HG03565 (cell line): ENCODE data around the gene RBMS3.

Experiments
- ATAC-seq: cut with Tn5 transposase; IDR thresholded peaks from one replicate; pipeline ENCODE4 v1.9.1; 2021; ENCODE audit warnings: mild to moderate bottlenecking, moderate library complexity; ENCODE audit not compliant: unreplicated experiment

The RBMS3 gene

DNA sequence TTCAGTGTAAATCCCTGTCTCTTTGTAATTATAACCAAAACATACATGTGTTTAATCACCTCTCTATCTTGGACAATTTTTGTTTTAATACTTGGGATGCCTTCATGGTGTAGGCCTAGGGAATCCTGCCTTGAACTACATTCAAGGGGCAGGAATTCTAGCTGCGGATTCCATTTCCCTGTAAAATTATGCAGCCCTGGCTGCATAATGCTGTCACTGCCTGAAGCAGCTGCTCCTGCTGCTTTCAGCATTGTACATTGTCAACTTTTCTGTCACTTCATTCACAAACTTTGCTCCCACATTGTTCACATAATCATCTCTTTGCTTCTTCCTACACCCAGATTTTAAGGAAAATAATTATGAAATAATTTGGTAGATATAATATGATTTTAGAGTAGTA is 638.7 kb downstream of the RBMS3 start:
- ATAC-seq = no peak

DNA sequence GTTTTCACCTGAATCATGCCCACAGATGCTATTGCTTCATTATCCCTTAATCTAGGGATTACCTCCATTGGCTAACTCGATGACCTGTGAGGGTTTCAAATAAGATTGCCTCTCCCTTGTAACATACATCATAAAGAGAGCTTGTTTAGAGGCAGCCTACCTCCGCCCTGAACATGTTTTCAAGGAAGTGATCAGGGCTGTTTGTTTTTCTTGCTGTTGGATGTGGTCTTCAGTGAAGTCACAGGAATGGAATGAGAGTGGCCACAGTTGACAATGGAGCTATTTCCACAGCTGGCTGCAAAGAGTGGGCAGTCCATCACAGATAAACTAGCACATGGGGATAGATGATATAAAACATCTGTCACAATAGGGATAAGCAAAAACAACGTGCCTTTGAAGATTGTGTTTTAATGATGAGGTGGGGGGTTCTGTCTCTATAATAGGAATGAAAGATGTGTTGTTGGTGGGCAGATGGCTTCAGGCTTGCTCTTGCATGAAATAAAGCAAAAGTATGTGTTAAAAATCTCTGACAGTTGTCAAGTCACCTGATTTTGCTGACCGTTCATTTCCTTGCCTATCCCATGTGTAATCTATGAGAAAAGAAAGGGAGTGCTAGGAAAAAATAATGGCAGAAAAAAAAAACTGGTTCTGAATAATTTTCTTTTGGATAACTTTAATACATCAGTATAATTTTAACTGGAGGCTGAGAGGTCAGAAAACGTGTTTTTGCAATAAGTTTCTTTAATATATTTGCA is 642.3 kb downstream of the RBMS3 start:
- no peak for ATAC-seq

DNA sequence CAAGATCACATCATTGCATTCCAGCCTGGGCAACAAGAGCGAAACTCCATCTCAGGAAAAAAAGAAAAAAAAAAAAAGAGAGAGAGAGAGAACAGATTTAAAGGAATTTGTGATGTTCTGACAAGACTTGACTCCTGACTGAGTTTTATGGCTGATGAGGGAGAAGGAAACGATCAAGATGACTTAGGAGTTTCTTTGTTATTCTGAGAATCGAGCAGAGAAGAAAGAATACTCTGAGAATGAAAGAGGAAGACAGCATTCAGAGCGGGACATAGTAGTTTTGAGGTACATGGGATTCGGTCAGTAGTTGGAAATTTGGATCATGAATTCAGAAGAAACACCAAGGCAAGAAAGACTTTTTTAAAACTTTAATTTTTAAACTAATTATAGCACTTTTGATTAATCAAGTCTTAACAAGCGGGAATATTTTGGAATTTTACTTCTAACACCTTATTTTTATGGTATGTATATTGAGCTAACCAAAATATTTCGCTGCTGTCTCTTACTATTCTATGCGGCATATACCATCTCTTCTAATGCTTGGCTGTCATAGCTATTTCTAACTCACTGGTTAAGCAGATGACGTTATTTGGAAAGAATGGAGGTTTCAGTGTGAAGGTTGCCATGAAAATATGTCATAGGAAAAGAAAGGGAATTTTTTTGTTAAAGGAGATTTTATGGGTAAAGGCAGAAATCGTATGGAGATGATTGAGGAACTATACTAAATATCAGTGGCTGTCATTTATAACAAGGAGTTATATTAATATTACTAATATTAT is 644.1 kb downstream of the RBMS3 start:
- no peak for ATAC-seq

DNA sequence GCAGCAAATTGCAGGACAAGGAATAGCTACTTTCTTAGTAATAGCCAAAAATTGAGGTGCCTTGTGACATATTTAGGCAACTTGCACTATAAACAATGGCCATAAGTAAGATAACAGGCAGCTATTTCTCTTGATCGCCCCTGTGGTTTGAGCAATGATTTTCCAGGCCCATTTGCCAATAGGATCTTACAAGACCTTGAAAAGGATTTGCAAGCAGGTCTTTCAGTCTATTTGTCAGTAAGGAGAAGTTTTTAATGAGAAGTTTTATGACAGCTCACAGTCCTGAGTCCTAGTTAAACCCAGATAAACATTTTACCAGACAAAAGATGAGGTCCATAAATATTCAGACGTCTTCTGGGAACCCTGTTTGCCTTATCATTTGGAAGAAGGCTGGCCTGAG is 645.5 kb downstream of the RBMS3 start:
- no peak for ATAC-seq

DNA sequence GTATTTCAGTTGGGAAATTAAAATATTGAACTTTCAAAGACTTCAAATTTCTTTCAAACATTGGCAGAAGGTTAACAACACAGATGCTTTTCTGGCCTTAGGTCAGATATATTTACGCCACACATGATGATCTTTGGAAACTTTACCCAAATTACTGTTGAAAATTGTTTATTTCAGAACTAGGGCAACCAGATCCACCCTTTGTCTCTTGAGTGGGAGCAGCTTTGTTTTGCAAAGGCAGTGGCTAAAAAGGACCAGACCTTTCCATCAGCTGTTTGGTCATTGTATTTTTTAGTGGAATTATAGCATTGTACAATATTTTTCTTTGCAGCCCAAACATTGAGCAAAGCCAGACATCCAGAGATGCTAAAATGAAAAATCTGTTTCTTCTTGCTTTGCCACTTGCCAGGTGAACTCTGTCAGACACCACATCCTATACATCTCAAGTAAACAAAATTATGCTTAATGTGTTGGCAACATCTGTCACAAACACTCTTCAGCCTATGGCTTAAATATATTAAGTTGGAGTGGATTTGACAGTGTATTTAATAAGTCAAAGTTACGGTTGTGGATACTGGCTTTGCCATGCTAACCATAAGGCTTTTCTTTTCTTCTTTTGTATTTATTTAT is 651.9 kb downstream of the RBMS3 start:
- ATAC-seq = no peak

DNA sequence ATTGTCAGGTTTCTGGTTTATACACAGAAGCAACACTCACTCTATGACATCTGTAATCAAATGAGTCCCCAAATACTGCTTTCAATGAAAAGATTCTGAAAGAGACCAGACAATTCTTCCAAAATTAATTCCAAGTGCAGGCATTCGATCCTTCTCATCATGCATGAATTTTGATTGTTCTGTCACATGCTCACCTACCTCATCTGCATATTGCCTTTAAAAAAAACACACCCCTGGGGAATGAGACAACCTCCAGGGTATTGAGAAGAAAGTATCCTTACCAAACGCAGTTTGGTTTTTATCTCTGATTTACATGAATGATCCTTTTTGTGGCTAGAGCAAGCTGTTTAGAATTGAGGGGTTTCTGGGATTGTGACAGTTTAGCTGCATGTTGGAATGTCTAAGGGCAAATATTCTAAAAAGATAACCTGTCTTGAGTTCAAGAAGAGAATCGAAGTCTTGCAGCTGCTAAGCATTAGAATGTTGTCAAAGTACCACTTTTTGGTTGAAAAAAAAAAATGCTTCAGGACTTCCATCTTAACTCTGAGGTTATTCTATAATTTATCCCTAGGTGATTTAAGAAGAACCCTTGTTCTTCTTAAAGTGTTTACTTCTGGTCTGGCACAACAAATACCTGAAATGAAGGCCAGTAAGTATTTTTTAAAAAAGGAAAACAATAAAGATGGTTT is 653.1 kb downstream of the RBMS3 start:
- no peak for ATAC-seq

DNA sequence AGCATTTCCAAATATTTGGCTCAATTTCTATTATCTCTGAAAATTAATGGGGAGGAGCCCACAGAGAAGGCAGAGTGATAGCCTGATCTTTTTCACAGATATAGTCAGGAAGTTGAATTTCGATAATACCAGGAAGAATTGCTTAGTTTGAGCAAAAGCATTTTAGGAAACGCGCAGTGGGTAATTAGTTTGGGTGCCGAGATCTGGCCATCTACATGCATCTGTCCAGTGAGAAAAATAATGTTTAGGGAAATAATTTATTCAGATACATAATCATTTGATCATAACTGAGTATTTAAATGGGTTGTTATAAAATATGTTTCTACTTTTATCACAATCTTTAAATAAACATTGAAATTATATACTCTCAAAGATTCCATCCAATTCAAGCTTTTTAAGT is 653.9 kb downstream of the RBMS3 start:
- ATAC-seq = no peak

DNA sequence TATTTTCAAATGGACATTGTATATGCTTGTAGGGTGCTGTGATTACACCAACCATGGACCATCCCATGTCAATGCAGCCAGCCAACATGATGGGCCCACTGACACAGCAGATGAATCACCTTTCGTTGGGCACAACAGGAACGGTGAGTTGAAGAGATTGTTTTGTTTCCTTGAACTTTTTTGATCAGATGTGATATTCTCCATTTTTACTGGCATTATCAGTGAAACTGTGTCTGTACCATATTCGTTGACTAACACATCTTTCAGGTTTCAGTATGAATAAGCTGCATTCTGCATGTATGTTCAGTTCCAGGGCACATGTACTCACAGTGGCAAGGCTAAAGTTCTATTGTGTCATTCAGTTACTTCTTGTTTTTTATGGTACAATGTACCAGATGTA is 655.2 kb downstream of the RBMS3 start:
- ATAC-seq = peak; percentile 96

DNA sequence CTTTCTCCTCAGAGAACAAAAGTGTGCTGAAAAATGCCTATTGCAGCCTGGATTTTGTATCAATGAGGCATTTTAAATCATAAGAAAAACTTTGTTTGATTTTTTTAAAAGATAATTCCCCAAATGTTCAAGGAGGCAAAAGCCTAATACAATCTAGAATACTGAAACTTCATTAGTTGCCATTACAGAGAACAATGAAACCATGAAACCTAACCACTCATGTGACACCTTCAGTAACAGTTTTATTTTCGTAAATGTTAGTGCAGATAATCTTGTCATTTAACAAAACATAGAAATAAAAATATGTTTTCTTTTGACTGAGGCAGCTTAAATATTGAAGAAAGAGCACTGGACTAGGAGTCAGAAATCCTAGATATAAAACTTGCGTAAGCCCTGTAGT is 655.9 kb downstream of the RBMS3 start:
- no peak for ATAC-seq

DNA sequence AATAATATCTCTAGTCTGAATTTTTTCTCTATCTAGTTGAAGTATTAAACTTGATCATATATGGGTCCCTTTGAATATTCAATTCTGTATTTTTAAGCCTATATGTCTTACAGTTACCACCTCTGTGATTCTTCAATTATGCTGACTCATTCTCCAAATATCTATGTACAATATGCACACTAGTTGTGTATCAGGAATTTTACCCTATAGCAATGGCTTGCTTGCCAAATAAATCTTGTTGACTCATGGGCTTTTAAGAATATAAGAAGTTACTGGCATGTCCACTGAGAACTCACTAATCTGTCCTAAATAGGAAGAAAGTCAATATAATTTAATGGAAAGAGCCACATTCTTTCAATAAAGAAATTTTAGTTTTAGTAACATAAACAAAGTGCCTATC is 656.3 kb downstream of the RBMS3 start:
- no peak for ATAC-seq

DNA sequence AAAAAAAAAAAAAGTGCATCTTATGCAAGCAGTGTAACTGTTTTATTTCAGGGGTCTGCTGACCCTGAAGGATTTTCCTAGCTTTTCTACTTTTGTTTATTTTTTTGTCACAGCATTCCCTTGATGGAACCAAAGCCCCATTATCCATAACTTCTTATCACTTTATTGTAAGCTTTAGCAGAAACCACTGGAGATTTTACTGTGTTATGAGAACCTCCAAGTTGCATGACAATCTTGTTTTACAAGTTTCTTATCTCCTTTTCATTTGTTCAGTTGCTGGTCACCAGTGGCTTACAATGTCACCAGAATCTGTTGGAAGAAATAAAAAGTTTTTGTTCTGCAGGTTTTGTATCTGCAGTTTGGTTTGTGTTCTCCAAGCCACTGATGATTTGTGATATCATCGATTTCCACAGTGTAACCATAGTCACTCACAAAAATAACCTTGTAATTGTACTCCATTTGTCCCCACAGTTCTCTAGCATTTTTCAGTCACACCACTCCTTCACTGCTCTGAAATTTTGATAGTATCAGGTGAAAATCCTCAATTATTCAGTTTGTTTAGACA is 660.0 kb downstream of the RBMS3 start:
- ATAC-seq = no peak

DNA sequence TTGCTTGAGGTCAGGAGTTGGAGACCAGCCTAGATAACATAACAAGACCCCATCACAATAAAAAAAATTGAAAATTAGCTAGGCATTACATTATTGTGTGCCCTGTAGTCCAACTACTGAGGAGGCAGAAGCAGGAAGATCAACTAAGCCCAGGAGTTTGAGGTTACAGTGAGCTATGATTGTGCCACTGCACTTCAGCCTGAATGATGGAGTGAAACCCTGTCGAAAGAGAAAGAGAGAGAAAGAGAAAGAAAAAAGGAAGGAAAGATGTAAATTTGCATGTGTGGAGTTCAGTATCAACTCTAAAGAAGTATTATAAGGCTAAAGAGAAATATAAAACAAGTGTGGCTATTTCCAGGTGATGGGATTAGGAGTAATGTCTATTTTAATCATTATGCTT is 661.4 kb downstream of the RBMS3 start:
- ATAC-seq = no peak

DNA sequence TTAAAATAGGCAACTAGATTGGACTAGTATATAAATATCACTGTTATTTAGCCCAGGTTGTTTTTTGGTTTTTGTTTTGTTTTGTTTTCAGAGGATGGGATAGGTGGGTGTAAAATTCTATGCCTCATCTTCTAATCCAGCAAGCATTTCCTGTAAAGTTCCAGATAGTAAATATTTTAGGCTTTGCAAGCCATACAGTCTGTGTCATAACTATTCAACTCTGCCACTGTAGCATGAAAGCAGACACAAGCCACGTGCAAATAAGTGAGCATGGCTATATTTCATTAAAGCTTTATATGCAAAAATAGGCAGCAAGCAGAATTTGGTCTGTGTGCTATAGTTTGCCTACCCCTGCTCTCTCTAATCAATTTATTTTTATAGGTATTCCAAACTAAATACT is 668.3 kb downstream of the RBMS3 start:
- ATAC-seq = no peak

DNA sequence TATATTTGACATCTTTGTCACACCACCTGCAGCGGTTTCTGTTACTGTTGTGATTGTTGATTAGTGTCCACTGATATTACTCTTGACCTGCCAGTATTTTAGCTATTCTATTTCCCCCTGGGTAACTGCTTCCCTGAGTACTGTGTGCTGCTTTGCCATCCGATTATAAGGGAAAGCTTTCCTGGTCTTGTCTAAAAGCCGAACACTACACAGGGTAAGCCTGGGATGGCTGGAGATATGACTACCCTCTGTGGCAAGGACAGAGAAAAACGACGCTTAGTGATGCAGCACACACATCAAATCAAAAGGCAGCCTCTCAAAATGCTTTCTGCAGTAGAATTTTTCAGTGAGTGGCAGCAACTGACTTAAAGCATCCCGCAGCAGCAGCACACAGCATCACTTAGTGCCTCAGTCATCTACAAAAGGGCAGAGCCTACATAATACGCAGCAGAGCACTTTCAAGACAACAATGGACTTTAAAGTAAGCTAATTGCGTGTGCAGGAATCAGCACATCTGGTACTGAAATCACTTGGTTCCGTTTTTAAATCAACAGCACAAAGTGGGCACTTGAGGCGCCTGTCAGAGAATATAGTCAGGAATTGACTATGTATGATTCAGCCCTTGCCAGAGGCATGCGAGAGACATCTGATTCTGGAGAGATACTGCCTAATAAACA is 669.2 kb downstream of the RBMS3 start:
- no peak for ATAC-seq

DNA sequence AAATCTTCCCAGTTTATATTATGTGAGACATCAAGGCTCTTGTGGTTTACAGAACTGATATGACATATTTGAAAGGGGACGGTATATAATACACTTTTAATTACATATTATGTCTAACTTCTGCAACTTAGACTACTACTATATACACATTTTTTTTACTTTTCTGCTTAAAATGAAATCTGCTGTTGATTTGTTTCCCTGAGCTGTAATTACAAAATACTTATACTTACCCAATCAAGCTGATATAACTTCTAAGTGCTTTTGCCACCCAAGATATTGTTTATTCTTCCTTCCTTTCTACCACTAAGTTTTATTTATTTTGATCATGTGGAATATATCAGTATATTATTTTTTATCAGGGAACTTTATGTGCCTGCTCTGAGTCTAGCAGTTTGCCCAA is 671.6 kb downstream of the RBMS3 start:
- ATAC-seq = no peak

DNA sequence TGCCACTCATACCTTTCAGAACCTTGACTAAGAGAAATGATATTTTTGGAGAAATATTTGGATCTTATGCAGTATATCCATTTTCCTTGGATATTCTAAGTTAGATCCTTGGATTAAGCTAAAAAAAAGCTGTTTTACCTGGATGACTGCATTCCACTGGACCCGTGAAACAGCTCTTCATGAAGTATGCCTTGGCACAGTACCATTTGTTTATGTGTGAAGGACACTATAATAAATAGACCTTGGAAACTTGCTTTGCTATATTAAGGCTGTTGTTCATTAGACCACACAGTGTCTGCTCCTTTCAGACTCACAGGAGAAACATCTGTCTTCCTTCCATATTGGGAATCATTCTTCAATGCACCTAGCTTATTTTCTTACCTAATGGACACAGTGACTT is 674.5 kb downstream of the RBMS3 start:
- no peak for ATAC-seq

DNA sequence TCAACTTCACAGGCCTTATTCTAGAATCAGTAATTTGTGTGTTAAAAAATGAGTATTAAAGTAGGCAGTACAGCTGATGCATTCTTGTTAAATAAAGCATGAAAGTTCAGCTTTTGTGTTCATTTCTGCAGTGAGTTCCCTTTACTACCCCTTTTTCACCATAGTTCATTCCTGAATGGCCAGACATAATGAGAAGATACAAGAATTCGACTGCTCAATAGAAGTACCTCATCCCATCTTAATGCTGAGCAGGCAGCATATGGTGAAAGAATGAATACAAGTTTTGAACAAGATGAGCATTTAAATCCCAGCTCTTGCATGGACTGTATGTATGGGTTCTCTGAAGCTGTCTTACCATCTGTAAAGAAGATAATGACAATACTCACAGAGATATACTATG is 677.9 kb downstream of the RBMS3 start:
- no peak for ATAC-seq

DNA sequence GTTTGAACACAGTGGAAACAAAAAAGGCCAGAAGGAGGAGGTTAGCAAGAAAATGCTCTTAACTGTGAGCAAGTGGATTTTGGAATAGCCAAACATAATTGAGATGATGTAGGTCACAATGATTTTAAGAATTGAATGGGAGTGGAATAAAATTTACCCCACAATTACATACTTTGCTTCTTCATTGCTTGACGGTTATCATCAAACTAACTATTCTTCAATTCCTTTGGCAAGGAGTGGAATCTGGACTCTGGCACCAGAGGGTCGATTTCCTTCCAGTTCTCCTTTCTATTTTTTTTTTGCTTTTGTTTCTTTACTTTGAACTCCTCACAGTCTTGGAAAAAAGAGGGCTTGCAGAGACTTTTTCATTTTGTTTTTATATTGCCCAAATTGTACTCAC is 691.0 kb downstream of the RBMS3 start:
- no peak for ATAC-seq

DNA sequence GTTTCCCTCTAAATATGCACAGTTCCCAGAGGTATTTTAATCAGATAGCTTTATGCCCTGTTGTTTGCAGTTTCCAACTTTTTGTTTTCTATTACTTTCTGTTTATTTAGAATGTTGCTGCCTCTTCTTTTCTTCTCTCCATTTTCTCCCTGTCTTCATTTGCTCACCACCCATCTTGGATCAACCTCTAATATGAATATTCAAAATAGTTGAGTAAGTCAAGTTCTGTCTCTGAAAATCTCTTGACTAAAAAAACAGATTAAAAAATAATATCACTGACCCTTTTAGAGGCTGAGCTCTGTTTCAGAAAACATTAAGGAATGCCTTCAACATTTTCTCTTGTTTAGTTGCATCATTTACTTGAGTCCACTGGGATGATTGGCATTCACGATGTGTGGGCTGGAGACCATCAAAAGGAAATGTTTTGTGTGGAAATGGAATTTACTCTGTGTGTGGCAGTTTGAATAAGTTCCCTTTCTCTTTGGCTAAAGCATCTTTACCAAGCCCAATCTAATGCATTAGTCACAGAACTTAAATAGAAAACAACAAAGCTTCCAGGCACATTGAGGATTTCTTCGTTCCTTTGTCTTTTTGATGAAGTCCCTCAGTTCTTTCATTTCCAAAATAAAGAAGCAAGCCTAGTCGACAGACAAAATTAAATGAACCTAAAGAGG is 691.6 kb downstream of the RBMS3 start:
- ATAC-seq = no peak

DNA sequence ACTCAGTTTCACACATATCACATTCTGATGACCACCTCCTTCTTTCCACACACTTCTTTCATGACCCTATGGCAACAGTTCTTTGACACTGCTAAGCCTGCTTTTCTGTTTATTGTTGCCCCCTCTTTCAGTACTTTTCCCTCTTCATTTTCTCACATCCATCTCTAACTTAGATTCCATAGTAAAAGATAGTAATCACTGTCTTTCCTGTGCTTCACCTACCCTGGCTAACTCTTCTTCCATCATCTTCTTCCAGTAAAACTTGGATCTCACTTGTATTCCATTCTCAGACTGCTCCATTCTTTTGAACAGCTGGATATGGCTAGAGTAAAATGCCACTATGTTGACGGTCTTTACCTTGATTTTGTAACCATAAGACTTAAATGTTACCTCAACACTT is 692.9 kb downstream of the RBMS3 start:
- ATAC-seq = no peak
